ENCODE data around the gene ALDH8A1.

Gene ALDH8A1, protein sequence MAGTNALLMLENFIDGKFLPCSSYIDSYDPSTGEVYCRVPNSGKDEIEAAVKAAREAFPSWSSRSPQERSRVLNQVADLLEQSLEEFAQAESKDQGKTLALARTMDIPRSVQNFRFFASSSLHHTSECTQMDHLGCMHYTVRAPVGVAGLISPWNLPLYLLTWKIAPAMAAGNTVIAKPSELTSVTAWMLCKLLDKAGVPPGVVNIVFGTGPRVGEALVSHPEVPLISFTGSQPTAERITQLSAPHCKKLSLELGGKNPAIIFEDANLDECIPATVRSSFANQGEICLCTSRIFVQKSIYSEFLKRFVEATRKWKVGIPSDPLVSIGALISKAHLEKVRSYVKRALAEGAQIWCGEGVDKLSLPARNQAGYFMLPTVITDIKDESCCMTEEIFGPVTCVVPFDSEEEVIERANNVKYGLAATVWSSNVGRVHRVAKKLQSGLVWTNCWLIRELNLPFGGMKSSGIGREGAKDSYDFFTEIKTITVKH

DNA sequence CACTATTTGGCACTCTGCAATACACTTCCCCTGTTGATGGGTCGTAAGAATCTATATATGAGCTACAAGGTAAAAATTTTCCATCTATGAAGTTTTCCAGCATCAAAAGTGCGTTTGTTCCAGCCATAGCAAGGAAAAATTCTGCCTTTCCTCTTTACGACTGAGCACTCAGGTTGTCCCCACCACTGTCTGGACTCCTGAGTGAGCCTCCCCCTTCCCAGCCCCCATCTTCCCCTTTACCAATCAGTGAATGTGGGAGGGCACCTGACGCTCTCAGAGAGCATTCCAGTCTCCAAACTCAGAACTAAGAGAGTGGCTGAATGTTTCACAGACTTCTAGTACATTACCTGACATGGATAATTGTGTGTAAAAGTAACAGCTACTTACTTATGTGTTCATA is at the start of gene ALDH8A1:
Gene ALDH8A1, minus strand, starts transcription at position 175 of the 400 bp plus-strand sequence. Its CDS starts 48 bp downstream, at position 127.
- no peak for DNase-seq

DNA sequence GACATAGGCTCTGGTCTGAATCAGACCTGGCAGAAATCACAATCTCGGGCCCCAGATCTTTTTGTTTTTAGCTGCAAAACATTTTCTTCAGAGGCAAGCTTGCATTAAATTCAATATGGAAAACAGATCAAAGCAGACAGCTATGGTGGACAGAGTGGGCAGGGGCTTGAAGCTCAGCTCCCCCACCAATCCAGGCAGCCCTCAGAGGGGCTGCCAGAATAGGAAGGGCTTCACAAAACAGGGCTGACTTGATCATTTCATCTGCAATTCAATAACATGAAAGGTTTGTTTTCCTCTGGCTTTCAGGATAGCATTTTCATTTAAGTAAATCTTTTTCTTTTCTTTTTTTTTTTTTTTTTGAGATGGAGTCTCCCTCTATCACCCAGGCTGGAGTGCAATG is 49.2 kb upstream of the ALDH8A1 start:
- DNase-seq, result no peak

DNA sequence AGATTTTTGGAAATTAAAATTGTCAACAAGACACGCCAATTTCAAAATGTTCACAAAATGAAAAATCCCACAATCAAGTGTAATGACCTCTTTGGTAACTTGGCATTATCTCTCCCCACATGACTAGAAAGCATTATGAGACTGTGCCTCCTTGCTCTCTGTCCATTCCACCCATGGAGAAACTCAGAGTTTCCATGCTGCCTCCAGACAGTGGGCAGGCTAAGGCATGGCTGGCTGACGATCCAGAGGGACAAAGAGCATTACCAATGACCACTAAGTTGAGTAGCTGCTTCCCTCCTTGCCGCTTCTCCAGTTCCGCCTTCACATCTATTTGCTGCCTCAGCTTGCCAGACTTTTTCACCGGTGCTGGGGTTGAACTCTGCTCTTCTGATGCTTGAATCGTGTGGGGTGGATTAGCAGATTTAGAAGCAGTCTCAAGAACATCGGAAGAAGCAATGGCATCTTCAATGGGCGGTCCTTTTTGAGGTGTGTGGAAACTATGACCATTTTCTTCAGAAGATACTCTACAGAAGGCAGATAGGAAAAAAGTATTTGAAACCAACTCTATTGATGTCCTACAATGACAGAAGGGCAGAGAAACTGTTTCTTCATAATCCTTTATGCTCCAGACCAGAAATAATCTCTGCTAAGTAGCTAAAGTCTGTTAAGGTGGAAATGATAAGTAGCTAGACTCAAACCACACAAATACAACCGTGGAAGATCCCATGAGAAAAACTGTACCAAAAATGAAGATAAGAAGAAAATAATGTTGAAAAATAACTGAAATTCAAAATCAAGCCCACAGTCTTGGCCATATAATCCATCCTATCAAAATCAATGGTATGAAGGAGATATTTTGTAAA is 47.5 kb upstream of the ALDH8A1 start:
- no peak for DNase-seq

DNA sequence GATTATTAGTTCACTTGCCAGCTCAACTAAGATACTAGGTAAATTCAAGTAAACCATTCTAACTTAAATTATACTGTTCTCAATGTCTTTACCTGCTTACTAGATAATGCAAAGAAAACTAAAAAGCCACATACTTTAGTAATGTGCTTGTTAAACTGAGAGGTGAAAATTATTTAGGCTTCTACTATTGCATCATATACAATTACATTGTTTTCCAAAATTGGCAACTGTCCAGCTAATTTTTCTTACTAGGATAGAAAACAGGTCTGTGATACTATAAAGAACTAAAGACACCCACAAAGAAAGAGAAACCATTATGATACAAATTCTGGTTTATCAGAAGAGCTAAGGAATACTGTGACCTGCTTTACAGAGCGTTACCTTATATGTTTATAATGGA is 45.6 kb upstream of the ALDH8A1 start:
- no peak for DNase-seq

DNA sequence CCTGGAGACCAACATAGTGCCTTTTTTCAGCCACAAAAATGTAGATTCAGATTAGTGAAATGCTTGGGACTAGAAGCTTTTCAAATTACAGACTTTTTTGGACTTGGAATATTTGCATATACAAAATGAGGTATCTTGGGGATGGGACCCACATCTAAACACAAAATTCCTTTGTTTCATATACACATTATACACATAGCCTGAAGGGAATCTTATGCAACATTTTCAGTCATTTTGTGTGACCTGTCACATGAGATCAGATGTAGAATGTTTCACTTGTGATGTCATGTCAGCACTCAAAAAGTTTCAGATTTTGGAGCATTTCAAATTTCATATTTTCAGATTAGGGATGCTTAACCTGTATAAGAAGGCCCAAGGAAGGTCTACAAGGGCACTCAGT is 44.5 kb upstream of the ALDH8A1 start:
- DNase-seq, result no peak

DNA sequence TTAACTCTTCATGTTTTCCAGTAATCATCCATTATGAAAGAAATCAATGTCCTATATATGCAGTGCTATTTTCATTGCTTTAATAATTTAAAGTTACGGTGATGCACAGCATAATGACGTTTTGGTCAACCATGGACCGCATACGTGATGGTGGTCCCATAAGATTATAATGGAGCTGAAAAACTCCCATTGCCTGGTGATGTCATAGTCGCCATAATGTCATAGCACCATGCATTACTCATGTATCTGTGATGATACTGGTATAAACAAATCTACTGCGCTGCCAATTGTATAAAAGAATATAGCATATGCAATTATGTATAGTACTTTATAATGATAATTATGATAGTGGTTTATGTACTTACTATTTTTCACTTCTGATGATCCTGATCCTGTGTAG is 42.3 kb upstream of the ALDH8A1 start:
- no peak for DNase-seq

DNA sequence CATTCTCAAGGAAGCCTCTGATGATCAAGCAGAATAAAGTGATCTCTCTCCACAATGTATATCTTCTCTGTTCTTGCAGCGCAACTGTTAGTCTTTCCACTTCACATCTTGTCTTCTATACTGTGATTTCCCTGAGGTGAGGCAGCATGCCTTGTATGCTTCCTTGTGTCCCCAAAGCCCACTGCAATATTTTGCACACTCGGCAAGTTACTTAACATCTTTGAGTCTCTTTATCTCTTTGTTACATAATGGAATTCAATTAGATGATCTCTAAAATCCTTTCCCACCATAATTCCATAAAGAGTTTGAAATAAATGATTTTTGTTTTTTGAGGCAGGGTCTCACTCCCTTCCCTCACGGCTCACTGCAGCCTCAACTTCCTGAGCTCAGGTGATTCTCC is 40.4 kb upstream of the ALDH8A1 start:
- no peak for DNase-seq

DNA sequence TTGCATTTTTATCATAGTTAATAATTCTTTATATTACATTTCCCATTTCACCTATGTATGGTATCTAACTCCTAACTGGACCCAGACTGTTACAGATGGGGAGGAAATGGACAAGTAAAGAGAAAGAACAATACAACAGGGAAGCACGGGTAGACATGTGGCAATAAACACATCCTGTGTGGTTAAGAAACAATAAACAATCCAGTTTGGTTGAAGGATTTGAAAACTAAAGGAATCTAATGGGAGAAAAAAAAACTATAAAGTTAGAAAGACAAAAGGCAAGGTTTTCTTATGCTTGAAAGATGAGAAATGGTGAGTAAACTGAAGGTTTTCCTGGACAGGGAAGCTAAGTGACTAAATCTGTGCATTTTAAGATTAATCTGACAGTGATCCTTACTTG is 34.9 kb upstream of the ALDH8A1 start:
- DNase-seq, result no peak

DNA sequence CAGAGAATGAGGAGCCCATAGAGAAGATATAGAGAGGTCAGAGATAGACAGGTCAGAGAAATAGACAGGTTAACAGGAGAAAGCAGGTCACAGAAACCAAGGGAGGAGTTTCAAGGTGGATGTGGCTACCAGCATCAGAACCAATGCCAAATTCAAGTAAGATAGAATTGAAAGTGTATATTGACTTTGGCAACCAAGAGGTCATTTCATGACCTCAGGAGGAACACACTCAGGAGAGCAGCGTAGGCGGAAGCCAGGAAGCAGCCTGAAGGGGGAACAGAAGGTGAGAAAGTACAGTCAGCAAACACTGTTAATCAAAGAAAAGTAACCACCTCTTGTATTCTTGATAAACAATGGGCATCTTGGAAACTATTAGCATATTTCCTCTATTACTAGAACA is 33.9 kb upstream of the ALDH8A1 start:
- DNase-seq, result no peak

DNA sequence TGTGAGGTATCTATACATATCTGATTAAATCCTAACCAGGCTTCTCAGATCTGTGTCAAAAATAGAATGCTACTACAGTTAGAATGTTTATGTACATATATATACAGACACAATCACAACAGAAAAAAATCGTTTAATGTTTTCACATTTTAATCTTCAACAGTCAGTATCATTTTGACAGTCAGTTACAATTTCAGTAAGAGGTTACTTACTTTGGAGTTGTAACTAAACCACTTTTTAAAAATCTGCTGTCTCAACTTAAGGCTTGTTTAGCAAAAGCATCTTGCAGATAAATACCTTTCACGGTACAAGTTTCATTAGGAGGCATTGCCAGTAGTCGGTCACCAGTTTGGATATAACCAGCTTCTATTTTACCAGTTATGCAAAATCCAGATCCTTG is 32.3 kb upstream of the ALDH8A1 start:
- no peak for DNase-seq

DNA sequence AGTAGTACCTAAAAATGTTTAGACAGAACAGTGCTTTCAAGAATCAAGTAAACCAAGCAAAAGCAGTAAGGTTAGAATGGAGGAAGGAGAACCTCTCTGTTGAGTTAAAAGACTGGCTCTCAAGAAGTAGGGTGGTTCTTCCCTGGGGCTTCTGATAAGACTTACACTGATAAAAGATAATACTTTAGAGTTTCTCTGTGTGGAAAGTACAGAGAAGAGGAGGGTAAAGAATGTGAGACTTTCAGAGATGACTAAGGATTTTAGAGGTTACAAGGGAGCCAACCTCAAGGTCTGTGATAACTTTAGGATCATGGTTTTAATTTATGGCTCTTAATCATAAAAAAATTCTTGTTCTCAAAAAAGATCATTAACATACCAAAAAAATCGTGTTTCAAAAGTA is 30.9 kb upstream of the ALDH8A1 start:
- DNase-seq, result no peak

DNA sequence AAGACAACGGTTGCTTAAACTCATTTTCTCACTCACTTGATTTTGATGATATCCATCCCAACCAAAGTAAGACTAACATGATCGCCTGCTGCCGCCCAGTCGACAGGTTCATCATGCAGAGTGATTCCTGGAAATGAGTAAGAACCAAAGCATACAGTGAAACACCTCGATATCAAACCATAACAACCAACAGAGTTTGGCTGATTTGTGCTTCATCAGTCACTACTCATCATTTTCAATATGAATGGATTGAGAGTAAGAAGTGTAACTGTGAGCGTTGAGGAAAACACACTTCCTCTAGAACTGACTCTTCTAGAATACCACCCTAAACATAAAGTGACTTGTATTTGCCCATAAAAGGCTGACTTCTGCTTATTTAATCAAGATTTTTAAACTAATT is 29.2 kb upstream of the ALDH8A1 start:
- DNase-seq, result peak; percentile 78

DNA sequence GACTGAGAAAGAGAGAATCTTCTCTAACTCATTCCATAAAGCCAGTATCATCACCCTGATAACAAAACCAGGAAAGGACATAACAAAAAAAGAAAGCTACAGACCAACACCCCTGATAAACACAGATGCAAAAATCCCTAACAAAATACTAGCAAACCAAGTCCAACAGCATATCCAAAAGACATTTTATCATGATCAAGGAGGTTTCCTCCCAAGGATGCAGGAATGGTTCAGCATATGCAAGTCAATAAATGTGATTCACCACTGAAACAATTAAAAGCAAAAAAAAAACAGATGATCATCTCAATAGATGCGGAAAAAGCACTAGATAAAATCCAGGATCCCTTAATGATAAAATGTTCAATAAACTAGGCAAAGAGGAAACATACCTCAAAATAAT is 24.5 kb upstream of the ALDH8A1 start:
- DNase-seq, result no peak

DNA sequence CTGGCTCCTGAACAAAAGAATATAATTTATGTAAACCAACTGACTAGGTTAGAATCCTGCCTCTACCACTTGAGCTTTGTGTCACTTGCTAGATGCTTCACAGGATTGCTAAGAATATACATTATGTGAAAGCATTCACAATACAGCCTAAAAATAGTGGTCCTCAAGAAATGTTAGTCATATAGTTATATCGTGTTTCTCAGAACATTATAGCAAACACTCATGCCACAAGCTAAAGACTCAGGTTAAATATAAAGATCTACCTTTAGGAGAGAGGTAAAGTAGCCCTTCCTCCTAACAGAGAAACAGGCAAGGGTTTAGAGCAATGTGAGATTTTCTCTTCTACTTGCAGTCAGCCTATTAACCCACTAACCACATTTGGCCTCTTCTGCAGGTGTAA is 17.8 kb upstream of the ALDH8A1 start:
- no peak for DNase-seq

DNA sequence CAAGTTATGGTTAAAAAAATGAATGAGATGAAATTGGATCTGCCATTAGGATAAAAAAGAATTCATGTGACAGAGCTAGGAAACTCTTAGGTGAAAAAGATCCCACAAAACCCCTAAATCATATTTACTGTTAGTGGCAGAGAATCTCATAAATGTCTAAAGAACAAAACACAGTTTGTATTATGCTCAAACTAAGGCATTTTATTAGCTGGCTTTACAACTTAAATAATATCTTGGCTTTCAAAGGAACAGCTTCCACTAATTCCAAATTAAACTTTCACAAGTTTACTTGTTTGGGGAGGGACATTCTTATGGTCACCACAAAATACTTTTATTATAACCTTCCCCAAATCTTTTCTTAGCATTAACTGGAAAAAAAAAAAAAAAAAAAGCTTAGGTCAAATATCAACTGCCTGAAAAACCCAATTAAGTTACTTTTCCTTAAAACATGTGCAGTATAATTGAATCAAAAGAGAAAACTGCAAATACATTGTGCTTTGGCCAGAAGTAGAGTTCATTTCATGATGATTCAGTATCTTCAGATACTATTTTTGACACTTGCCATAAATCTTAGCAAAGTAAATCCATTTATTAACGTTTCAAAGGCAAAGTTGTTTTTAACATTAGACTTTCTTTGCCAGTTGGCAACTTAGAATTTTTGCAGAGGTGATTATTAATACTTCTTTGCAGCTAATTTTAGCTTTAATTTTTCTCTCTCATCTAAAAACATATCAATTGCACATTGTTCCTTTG is 14.7 kb upstream of the ALDH8A1 start:
- no peak for DNase-seq

DNA sequence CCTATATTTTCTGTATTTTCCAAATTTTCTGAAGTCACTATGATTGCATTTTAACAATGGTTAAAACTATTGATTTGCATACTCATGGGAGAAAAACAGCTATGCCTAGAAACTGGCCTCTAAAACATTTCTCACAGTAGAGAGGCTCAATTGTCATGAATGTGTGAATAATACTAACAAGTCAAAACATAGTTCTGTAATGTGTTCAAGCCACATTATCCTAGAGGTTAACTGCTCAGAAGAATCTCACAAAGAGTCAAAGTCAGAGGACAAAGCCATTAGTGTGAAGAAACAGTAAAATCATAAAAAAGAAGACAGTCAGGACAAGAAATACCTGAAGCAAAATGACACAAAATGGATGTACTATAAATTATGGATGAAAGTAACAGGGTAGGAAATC is 12.5 kb upstream of the ALDH8A1 start:
- DNase-seq, result no peak

DNA sequence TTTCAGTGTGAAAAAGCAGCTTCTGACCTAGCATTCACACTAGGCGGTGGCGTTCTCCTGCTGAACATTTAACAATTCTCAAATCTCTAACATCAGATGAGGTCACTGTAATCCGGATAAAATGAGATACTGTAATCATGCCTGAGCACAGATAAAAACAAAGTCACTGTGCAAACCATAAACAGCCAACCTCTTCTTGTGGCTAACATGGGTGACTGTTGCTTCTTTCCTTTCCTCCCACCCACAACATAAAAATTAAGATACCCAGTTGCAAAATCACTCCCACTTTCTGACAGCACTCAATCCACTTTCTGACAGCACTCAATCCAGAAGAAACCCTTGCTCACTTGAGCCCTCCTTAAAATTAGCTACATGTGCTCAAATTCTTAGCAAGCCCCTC is 11.5 kb upstream of the ALDH8A1 start:
- no peak for DNase-seq

DNA sequence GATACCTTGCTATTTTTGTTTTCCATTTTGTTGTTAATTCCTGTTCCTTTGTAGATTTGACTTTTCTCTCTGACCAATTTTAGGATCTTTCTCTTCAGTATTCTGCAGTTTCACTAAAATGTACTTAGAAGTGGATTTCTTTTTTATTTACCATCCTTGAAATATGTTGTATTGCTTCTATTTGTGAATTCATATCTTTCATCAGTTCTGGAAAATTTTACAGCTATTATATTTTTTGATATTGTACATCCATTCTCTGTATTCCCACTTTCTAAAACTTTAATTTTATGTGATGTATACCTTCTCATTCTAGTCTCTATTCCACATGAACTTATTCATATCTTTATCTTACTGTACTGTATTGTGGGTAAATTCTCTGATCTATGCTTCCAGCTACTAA is 9.7 kb upstream of the ALDH8A1 start:
- DNase-seq, result no peak

DNA sequence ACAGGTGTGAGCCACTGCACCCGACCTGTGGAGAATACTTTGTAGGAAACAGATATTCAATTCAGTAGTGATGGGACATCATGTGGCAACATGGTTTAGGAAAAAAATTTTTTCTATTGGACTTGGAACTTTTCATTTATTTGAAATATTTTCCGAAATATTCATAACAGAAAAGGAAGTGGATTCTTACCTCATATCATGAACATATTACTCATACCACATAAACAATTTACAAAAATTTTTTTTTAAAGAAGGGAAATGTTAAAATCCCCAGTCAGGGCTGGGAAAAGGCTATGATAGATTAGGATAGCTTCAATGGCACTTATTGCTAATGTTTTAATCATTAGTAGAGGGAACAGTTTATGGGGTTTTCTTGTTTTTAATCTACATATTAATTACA is 6.8 kb upstream of the ALDH8A1 start:
- no peak for DNase-seq

DNA sequence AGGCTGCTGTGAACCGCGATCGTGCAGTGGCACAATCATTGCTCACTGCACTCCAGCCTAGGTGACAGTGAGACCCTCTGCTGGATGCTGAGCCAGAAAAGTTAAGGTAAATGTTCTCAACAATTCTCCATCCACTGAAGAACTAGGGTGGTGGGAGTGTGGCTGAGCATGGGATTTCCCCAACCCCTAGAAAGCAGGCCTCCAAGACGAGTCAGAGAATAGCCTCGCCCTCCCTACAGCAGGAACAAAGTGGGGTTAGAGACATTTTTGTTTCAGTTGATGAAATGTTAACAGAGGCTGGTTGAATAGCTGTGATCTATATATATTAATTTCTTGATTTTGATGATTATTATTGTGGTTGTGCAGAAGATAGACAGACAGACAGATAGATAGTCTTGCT is 6.1 kb upstream of the ALDH8A1 start:
- DNase-seq, result no peak

DNA sequence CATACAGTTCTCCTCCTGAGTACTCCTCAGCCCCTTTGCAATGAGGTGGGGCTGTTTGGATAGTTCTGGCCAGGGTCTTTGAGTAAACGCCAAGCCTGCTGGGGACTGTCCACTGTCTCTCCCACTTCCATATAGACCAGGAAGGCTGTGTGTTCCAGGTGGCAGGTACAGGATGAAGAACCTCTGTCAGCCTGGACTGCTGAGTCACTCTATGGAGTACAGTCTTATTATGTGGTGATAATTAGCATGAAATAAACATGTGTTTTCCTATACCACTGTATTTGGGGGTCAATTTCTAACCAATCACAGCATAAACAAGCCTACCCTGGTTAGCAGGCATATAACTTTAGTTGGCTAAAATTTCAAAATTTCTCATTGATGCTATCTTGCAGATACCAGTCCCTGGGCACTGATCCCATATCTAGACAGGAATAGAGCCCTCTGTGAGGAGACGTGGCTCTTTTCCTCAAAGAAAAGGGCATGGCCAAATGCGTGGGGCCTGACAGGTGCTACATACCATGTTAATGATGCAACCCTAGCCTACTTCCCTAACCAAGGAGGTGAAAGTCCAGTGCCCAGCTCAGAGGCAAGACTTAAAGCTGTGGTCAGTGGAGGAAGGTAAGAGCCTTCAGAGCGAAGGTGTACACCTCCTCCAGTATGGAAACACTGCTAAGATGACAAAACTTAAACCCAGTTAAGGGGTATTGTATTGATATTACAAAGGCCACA is 4.5 kb upstream of the ALDH8A1 start:
- no peak for DNase-seq

DNA sequence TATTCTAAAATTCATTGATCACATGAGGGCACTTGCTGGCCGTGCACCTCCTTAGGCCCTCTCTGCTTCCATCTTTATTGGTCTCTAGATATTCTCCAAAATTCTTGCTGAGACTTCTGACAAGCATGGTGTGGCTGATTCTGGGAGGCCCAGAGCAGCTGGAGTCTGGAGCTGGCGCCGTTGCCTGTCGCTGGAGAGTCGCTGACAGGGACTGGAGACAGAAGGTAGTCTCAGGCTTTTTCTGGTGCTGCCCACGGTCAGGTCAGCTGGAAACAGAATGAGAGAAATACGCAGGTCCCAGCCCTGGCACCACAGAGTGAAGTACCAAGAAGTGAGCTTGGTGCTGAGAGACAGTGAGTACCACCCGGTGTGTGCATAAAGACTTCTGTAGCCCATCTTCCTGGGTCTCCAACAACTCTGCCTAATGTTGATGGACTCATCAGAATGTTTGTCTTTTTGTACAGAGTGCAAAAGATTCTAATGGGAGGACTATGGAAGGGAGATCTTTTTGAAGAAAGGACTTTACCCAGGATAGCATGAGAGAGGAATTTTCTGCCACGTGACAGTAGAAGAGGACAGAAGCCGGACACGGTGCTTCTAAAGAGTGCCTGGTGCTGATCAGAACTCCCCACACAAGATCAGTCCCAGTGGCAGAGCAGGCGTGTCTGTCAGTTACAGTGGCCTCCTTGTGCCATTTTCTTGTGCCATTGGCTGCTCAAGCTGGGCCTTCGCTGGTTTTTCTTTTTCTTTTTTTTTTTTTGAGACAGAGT is 1.8 kb upstream of the ALDH8A1 start:
- DNase-seq, result no peak

All from activated effector memory CD4-positive, alpha-beta T cell treated with anti-CD3 and anti-CD28 coated beads, Interleukin-2, amount 50 U/mL, for 16 hours (primary cell).